GM12878 (cell line): Measurements from ENCODE around the gene TSHZ1.

Source experiments
- CTCF ChIP-seq, 3 experiments: IDR thresholded peaks in 2 of 3; conservative IDR thresholded peaks in 1 of 3; 2 replicates each; pipeline ENCODE4 v1.5.1; 2011; ENCODE audit warnings: low read depth in 3 of 3, low read length in 3 of 3, mild to moderate bottlenecking in 3 of 3, control low read depth in 2 of 3, moderate library complexity in 2 of 3, inconsistent platforms in 1 of 3, mixed read lengths in 1 of 3; ENCODE audit not compliant: control insufficient read depth in 2 of 3, insufficient read depth in 1 of 3; ENCODE audit errors: extremely low read depth in 1 of 3
- FOS ChIP-seq: IDR thresholded peaks from 3 replicates; pipeline ENCODE4 v1.6.1; 2011; ENCODE audit warnings: borderline replicate concordance; ENCODE audit not compliant: insufficient read length; ENCODE audit errors: extremely low read depth
- HDAC6 ChIP-seq: fragments of 200-600 bp; sonication (generic); IDR thresholded peaks from one replicate; pipeline ENCODE4 v1.8.0; 2017; ENCODE audit warnings: antibody characterized with exemption; ENCODE audit not compliant: unreplicated experiment
- MXI1 ChIP-seq: fragments of 150-350 bp; IDR thresholded peaks from 2 replicates; pipeline ENCODE4 v1.6.1; 2011; ENCODE audit warnings: low read depth, mild to moderate bottlenecking, inconsistent platforms, low read length, improper control_type of control experiment
- POLR2AphosphoS5 ChIP-seq: IDR thresholded peaks from 2 replicates; pipeline ENCODE4 v1.6.1; 2011; ENCODE audit warnings: mild to moderate bottlenecking, low read length, inconsistent platforms
- RAD21 ChIP-seq: IDR thresholded peaks from 2 replicates; pipeline ENCODE4 v1.6.1; 2011; ENCODE audit warnings: mild to moderate bottlenecking, low read depth, low read length, moderate library complexity; ENCODE audit not compliant: insufficient read depth
- USF1 ChIP-seq: IDR thresholded peaks from 2 replicates; pipeline ENCODE4 v1.6.1; 2011; ENCODE audit warnings: borderline replicate concordance, low read depth, mild to moderate bottlenecking, moderate library complexity, mixed read lengths, low read length; ENCODE audit not compliant: insufficient read depth; ENCODE audit errors: extremely low read length
- YY1 ChIP-seq: IDR thresholded peaks from 2 replicates; pipeline ENCODE4 v1.6.1; 2011; ENCODE audit warnings: low read depth, mild to moderate bottlenecking, low read length

- TF ChIP-seq POLR2AphosphoS5: no peak
- no peak for TF ChIP-seq USF1
- no peak for TF ChIP-seq RAD21
- TF ChIP-seq FOS: no peak
- no peak for TF ChIP-seq CTCF (IDR thresholded peaks at IDR 0.05 in 2 of 3, conservative IDR thresholded peaks at IDR 0.05 in 1 of 3; ENCODE audit: control insufficient read depth in 2 of 3, extremely low read depth in 1 of 3, insufficient read depth in 1 of 3, low read depth in 3 of 3, low read length in 3 of 3)
- no peak for TF ChIP-seq YY1
- no peak for TF ChIP-seq HDAC6
- TF ChIP-seq MXI1: no peak
Observed at GRCh38 chr18:75321431-75321830, 110.8 kb downstream of the TSHZ1 start.
